NCI-H82 treated with DMSO at 0.1 percent for 48 hours (cell line): Measurements from ENCODE around the gene RRP15.

Experiments
- DNase-seq: peaks from one replicate; lab custom pipeline; 2025; ENCODE audit not compliant: unreplicated experiment; lab: John Stamatoyannopoulos, UW

The RRP15 gene, protein sequence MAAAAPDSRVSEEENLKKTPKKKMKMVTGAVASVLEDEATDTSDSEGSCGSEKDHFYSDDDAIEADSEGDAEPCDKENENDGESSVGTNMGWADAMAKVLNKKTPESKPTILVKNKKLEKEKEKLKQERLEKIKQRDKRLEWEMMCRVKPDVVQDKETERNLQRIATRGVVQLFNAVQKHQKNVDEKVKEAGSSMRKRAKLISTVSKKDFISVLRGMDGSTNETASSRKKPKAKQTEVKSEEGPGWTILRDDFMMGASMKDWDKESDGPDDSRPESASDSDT

DNA sequence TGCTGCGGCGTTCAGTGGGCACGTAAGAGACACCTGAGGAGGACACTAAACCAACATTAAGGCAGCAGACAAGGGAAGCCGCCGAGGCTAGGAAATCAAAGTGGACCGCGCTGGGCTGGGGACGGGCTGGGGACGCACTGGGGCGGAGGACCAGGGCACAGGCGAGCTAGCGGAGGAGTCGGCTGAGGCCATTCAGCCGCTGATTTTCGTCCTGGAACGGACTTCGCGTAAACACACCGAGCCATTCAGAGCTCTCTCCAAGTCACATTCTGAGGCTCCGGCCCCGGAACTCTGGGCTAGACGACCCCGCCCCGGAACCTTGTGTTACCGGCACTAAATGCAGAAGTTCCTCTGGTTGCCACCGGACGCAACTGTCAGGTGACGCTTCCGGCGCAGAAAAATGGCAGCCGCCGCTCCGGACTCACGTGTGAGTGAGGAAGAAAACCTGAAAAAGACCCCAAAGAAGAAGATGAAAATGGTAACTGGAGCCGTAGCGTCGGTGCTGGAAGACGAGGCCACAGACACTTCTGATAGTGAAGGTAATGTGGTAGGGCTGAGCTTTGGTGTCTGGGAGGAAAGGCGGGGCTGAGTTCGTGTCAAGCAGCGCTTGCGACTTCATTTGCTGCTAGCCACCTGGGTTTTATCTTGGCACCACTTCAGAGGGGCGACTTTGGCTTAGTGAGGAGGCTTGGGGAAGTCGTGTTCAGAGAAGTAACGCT is at the start of gene RRP15:
Gene RRP15, plus strand, starts transcription at position 377 of the 719 bp plus-strand sequence. Its CDS starts 24 bp downstream, at position 401.
- DNase-seq: peak; percentile 72

DNA sequence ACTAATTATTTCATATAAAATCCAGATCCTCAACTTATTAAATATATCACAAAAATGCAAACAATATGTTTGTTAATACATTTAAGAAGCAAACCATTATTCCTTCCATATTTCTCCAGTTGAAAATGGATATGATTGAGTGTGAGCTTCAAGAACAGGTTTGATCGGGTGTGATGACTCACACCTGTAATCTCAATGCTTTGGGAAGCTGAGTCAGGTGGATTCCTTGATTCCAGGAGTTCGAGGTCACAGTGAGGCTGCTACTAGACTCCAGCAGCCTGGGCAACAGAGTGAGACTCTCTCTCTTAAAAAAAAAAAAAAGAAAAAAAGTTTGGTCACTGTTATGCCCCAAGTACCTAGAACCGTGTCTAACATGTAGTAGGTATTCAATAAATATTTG is 42.9 kb upstream of the RRP15 start:
- DNase-seq: no peak

DNA sequence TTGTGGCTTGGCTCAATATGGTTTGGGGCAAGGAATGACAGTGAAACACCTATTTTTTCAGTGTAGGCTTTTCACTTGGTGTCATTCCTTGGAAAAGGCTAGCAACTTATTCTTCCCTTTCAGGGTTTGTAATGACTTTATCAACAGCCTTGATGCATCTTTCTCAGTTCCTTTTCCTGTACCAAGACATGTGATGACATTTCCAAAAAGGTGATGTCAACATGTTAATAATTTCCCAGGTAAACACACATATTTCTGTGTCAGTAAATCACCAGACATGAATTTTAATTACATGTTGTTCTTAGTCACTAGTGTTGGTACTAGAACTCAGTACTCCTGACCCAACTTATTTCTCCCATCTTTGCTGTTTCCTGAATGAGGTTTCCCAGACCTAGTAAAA is 37.8 kb upstream of the RRP15 start:
- no peak for DNase-seq

DNA sequence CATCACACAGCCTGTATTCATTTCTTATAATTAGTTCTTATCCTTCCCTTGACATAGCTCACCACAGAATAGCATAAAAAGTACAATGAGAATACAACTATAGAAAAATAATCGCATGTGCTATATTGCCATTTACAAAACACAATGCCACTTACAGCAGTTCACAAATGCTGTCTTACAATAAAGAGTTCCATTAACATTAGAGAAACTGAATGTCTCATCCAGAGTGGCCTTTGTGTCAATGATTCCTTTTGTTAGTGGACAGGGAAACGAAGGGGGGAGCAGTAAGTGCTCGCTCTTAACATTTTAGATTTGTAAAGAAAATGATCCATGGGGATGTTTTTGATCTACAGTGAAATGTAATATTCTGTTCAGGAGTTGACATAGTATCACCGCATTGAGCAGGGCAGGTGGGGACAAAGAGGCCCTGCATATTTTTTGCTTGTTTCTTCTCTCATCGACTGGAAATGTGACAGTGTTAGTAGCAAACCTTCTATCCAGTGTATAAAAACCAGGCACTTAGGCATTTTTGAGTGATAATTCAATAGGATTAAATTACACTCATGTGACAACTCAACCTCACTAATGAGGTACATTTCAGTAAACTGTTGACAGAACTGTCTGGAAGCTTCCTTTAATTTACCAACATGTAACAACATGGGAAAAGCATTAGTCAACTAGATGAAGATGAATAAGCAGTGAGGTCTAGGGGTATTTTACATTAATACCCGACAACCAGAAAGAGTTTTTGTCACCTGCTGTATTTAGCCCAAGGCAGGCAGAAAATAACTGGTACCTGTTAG is 35.6 kb upstream of the RRP15 start:
- no peak for DNase-seq

DNA sequence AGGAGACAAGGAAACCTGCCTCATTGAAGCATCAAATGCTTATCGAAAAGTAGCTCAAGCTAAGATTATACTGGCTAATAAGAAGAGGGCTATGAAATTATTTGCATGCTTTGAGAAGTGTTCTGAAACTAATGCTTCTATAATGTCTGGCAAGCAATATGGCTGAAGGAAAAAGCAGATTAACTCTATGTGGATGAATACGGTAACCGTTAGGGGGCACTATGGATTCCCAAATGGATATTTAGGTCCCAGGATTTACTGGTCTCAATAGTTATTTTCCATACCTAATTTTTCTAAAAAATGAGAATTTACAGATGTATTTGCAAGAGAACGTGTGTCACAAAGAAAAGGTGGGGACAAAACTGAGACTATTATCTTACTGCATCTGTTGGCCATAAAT is 34.6 kb upstream of the RRP15 start:
- DNase-seq: no peak

DNA sequence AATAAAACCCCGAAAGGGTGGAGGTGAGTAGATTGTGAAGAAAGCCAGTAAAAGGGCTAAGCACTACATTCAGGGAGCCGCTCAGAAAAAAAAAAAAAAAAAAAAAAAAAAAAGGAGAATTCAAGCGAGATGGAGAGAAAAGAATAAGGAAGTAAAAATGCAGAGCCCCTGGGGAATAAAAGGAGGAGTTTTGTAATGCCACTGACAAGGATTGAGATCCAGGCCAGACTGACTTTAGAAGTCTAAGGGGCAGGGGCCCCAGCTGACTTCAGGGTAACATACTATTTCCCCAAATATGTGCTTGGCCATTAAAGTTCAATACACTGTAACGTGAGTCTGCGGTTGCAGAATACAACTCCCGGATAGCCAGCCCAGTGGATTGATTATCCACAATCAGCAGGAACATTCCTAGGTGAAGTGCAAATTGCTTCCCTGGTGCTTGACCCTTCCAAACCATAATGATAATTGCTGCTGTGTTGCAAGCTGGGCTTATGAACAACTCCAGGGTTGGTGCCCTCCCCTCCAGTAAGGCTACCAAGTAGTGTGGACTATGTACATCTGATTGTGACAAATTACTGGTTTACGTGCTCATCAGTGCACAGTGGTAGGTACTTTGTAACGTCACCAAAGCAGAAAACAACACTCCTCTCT is 30.7 kb upstream of the RRP15 start:
- DNase-seq: no peak

DNA sequence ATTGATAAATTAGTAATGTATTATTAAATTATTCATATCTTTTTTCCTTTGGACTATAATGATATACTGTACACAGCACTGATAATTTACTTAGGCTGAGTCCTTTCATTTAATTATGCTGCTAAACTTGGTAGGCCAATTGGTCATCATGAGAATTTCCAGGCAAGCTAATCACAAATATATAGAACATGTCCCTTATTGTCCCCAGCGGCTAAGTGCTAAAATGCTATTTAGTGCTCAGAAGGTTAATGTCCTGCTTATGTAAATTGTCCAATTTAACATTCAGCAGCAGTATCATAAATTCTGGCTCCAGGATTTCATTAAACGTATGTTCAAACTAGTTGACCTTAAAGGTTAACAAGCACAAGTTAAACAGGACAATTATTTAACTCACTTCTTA is 30.0 kb upstream of the RRP15 start:
- DNase-seq: no peak

DNA sequence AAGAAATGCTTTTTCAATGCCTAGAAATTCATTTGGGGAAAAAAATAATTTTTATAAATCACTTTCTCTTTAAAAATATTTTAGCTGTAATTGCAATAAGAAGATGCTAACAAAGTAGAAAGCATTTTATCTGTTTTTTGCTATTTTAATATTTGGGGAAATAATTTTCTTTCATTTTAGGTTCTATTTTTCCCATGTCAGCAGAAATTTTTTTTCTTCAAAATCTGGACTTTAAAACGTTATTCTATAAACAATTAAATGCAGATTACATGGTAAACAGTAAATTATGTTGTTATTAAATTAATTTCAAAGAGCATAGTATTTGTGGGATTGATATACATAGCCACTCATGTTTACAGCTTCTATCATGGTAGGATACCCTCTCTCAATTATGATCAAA is 27.7 kb upstream of the RRP15 start:
- no peak for DNase-seq

DNA sequence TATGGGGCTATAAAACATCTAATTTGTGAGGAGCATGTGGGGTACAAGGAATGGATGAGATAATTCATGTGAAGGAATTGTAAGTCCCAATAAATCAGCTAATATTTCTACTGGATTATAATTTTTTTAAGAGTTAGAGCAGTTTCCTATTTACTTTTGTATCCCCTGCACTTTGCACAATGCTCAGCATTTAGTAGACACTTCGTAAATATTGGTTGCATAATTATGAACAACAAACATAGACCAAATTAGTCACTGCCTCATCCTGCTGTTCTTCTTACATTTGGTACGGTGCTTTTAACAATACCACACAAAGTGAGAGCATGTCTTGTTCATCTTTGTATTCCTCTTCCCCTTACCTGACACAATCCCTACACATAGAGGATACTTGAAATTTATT is 27.1 kb upstream of the RRP15 start:
- DNase-seq: no peak

DNA sequence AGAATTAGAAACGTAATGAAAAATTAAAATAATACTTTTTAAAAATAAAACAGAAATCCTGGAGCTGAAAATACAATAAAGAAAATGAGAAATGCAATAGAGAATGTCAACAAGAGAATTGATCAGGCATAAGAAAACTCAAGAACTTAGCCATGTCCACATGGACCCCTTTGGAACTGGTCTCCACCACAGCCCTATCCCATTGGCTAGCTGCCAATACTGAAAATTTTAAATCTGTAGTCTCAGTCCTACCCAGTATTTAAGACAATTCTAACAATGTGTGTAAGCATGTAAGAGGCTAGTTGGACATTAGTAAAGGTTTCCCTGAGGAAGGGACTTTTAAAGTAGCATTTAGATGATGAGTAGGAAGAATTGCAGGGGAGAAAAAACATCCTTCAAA is 25.8 kb upstream of the RRP15 start:
- DNase-seq: no peak

DNA sequence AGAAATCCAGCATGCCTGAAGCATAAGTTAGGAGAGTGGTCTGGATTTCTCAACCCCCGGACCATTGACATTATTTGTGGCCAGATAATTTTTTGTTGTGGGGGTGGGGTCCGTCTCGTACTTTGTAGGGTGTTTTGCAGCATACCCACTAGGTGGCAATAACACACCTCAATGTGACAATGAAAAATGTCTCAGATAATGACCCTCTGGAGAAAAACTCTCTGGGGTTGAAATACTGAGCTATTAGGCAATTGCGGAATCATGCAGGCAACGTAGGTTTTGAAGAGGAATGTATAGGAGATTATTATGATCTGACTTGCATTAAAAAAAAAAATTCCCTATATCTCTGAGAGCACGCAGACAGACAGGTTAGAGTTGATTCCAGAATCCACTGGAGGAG is 25.3 kb upstream of the RRP15 start:
- DNase-seq: no peak

DNA sequence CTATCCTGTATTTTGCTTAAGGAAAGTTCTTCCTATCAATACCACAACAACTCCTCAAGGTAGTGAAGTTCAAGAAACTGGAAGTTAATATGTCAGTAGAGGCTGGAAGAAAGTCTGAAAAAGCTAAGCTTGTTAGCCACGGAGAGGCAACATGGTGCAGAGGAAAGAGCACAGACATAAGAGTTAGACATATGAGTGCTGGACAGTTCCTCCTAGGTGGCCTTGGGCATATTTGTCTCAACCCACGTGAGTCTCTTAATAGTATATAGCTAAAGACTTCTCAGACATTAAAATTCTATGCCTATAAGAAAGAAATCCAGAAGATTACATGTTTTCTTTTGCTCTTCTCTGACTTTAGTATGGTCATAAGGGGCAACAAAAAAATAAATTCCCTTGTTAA is 22.8 kb upstream of the RRP15 start:
- no peak for DNase-seq

DNA sequence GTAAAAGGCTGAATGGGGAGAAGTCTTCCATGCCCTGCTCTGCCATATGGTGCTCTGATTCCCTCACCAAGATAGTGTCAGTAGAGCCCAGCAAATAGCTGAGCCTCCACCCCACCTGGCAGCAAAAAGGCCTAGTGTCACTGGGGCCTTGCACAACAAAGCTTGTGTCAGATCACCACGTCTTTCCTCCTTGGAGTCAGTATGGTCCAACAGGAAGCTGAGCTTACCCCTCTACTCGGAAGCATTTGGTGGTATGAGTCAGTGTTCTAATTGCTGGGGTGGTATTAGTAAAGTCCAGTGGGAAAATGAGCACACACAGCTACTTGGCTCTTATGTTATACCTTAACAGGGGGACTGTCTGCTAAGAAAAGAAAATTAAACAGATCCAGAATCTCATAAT is 18.7 kb upstream of the RRP15 start:
- peak; percentile 43 for DNase-seq

DNA sequence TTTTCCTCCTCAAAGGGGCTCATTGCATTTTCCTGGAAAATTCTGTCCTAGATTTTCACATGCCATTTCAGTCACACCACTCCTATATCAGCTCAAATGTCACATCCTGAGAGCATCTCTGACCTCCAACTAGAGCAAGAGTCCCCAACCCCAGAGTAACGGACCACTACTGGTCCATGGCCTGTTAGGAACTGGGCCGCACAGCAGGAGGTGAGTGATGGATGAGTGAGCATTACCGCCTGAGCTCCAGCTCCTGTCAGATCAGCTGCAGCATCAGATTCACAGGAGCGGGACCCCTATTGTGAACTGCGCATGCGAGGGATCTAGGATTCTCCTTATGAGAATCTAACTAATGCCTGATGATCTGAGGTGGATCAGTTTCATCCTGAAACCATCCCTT is 12.7 kb upstream of the RRP15 start:
- DNase-seq: no peak

DNA sequence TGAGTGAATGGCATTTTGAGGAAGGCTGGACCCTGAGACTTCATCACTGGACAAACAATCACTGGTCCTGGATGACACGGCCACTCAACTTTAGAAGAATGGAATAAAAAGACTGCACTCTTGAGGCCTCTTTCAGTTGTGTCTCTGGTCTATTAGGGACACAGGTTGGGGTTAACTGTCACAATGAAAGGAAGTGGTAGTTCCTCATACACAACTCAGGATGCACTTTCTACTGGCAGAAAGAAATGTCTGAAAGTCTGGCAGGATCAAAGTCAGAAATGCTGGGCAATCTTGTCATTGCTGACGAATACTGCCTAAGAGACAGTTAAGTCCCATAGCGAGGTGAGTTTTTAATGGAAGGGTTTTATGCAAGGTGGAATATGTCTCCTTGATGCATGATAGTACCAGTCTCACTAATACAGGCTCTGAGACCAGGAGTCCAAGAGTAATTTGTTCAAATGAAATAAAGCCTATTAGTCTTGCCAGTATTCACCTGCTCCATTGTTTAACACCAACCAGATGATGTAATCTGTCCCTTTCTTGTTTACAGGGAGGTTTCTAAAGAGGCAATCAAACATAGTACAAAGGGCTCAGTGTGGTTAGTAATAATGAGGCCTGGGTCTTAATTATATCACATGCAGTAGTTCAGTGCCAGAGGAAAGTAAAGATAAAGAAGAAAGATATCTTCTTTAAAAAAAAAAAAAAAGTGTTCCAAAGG is 11.2 kb upstream of the RRP15 start:
- no peak for DNase-seq

DNA sequence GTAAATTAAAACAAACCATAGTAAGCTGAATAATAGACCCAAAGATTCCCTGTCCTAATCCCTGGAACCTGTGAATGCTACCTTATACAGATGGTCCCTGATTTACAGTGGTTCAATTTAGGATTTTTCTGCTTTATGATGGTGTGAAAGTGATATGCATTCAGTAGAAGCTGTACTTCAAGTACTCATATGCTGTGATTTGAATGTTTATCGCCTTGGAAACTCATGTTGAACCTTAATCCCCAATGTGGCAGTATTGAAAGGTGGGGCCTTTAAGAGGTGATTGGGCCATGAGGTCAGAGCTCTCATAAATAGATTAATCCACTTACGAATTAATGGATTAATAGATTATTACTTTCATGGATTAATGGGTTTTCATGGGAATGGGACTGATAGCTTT is 10.6 kb upstream of the RRP15 start:
- peak; percentile 34 for DNase-seq

DNA sequence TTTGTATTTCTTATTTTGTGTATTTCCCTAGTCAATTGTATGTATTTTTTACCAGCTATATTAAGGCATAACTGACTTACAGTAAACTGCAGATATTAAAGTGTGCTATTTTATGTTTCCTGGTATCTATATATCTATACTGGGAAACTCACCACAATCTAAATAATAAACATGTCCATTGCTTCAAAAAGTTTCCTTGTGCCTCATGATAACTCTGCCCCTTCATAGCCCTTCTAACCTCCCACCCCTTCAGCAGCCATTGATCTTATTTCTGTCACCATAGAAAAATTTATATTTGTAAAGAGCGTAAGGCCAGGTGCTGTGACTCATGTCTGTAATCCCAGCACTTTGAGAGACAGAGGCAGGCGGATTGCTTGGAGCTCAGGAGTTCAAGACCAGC is 9.3 kb upstream of the RRP15 start:
- no peak for DNase-seq

DNA sequence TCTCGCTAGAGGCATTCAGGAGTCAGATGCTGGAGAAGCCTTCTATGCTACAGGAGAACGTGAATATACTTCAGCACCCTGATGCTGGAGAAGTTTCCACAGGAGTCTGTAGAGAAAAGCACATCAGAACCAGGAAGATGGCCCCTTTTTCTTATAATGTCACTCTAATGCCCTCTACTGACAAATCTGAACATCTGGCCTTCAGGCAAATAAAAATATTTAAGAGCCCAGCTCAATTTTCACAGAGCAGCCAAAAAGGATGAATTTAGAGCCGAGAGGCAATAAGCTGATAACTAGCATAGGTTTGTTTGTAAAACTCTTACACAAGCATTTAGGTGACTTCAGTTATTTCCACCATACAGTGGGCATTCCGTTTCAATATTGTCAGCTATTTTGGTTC is 3.8 kb upstream of the RRP15 start:
- DNase-seq: no peak

DNA sequence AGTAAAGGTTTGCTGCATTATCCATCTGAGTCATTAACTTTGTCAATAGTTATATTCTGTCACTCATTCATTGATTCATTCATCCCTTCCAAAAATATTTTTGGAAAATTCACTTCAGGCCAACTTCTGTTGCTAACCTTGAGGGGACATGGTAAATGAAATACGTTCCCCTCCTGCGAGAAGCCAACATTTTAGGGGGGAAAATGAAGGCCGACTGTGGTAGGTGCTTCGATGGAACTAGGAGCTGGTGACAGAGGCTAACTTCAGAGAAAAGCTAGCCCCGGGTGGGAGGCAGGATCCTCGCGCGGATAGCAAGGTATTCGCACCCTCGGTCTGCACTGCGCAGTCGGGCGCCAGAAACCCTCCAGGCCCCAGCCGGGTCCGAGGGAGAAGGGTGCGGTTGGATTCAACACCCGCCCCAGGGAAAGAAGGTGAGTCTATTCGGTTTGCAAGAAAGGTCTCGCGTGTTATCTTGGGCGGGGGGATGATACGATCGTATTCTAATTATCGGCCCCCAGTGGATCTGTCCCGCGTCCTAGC is 646 bp upstream of the RRP15 start:
- no peak for DNase-seq

DNA sequence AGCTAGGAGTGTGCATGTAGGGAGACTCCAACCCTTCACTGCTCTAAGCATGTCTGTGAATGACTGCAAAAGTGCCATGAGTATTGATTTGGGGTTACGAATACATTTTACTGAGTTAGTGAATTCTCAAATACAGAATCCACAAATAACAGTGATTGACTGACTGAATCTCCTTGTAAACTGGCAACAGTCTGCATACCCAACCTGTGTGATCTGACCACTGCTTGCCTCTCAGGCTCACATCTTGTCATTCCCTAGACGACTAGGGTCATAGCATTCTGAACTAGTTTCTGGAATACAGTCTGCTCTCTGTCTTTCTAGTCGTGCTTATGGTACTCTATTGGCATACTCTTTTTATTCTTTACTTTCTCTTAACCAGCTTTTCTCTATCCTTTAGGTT is 7.4 kb downstream of the RRP15 start:
- DNase-seq: no peak

DNA sequence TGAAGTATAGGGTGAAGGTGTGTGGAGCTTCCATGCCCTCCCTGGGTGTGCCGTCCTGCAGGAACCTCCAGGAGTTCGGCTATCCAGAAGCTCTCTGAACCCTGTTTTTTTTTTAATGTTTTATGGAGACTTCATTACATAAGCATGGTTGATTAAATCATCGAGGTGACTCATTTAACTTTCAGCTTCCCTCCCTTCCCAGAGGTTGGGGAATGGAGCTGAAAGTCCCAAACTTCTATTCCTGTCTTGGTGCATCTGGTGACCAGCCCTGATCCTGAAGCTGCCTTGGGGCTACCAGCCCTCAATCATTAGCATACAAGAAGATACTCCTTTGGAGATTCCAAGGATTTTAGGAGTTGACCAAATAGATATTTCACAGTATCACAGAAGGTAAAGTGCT is 9.5 kb downstream of the RRP15 start:
- no peak for DNase-seq
